Astrocyte (in vitro differentiated cells and primary cell): ENCODE results near the gene KIR3DL3.
"Not testable (repeated sequence)": the region's sequence is repeated elsewhere in the genome, so short reads cannot be mapped to it uniquely, and the experiment has no call there.

Source experiments
- CTCF ChIP-seq: IDR thresholded peaks from 2 replicates; pipeline ENCODE4 v1.5.1; 2011; ENCODE audit warnings: low read depth, mild to moderate bottlenecking, inconsistent platforms, low read length, moderate library complexity; ENCODE audit not compliant: insufficient read depth
- EZH2 ChIP-seq: IDR thresholded peaks from 2 replicates; pipeline ENCODE4 v1.6.1; 2012; ENCODE audit warnings: mild to moderate bottlenecking, low read length, inconsistent platforms; ENCODE audit not compliant: insufficient read depth

GRCh38 chr19:54772666-54773065 is 48.4 kb downstream of the KIR3DL3 start:
- not testable (repeated sequence) for TF ChIP-seq CTCF, EZH2
